ENCODE measurements around the gene PTPRF.
"Not testable (repeated sequence)": the region's sequence is repeated elsewhere in the genome, so short reads cannot be mapped to it uniquely, and the experiment has no call there.

Gene PTPRF

DNA sequence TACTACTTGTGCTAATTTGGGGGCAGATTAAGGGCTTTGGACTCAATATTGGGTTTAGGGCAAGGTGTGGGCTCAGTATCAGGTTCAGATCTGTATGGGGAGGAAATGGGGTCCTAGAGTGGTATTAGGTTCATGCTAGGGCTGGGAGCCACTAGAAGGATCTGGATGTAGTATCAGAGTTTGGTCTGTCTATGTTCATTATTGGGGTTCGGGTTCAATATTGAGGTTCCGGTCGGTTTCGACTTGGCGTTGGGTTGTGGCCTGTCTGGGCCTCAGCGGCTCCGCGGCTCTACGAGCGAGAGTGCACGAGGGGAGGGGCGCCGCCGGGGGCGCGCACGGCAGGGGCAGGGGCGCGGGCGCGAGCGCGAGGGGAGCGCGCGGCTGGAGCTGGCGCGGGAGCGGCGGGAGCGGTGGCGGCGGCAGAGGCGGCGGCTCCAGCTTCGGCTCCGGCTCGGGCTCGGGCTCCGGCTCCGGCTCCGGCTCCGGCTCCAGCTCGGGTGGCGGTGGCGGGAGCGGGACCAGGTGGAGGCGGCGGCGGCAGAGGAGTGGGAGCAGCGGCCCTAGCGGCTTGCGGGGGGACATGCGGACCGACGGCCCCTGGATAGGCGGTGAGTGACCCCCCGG, at the start of gene PTPRF:
Gene PTPRF, plus strand, starts transcription at position 401 of the 624 bp plus-strand sequence. CDS start 14,193 bp downstream, outside the sequence.
- no peak for DNase-seq (ENCODE audit: low read depth, low spot score)

DNA sequence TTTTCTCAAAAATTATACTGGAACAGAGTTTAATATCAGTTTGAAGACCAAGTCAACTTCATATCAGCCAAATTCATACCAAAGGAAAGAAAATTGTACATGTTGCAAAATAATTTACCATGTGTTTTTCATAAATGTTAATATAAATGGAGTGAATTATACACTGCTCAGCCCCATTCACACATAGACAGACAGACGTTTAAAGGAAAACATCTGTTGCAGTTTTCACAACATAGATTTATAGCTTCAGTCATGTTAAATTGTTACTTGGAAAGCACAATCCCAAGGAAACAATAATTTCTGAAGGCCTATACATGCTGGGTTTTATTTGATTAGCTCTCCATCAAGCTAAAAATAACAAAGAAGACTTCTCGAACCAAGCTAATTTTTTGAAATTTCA, 49.2 kb upstream of the PTPRF start:
- no peak for DNase-seq (ENCODE audit: low read depth, low spot score)

DNA sequence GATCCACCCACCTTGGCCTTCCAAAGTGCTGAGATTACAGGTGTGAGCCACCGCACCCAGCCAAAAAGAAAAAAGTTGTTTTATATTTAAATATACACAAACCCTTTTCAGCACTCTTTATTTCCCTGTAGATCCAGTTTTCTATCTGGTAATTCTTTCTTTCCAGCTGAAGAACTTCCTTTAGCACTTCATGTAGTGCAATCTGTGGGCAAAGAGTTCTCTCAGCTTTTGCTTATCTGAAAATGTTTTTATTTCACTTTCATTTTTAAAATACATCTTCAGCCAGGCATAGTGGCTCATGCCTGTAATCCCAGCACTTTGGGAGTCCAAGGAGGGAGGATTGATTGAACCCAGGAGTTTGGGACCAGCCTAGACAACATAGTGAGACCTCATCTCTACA, 48.5 kb upstream of the PTPRF start:
- DNase-seq (ENCODE audit: low read depth, low spot score): no peak

DNA sequence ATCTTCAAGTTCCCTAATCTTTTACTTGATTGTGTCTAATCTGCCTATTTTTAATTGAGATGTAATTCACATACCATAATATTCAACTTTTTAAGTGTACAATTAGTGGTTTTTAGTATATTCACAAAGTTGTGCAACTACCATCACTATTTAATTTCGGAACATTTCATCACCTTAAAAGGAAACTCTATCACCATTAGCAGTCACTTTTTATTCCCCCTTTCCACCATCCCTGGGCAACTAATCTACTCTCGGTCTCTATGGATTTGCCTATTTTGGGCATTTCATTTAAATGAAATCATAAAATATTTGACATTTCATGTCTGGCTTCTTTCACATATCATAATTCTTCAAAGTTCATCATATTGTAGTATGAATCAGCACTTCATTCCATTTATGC, 46.3 kb upstream of the PTPRF start:
- DNase-seq (ENCODE audit: low read depth, low spot score): no peak

DNA sequence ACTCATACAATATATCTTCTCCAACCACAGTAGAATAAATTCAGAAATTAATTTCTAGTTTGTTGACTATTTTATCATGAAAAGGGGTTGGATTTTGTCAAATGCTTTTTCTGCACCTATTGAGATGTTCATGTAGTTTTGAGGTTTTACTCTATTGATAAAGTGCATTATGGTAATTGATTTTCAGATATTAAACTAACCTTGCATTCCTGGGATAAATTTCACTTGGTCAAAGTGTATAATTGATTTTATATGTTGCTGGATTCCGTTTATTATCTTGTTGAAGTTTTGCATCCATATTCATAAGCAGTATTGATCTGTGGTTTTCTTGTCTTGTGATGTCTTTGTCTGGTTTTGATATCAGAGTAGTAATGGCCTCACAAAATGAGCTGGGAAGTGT, 42.5 kb upstream of the PTPRF start:
- DNase-seq (ENCODE audit: low read depth, low spot score): no peak

- DNase-seq (ENCODE audit: low read depth, low spot score): no peak
These were observed 39.6 kb upstream of the PTPRF start for GRCh38 chr1:43491061-43491460.

- no peak for DNase-seq (ENCODE audit: low read depth, low spot score)
These were observed 37.9 kb upstream of the PTPRF start for GRCh38 chr1:43492826-43493225.

DNA sequence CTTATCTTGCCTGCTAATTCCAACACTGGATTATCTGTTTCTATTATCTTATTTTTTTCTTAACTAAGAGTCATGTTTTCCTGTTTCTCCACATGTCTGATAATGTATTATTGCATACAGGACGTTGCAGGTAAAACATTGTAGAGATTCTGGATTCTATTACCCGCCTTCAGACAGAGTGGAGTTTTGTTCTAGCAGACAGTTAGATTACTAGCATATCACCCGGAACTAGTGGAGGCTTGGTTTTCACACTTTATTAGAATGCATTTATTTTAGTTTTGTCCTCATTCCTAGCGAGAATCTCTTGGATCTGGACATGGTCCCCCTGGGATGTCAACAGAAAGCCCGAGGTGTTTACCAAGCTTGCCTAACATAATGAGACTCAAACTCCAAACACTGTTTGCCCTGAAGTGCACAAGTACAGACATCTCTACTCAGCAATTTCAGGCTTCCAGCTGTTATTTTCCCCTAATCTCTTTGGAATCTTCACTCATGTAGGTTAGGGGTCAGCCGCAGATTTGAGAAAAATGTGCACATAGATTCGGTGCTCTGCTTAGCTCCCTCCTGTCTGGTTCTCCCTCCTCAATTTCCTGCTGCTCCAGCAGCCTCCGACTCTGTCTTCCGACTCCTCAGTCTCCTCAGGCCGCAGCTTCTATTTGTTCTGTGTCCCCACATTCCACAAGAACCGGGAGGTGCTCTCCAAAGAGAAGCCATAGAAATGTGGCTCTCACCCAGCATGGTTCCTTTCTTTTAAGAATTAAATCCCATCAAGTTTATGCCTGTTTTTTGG, 36.8 kb upstream of the PTPRF start:
- peak; percentile 21 for DNase-seq (ENCODE audit: low read depth, low spot score)

DNA sequence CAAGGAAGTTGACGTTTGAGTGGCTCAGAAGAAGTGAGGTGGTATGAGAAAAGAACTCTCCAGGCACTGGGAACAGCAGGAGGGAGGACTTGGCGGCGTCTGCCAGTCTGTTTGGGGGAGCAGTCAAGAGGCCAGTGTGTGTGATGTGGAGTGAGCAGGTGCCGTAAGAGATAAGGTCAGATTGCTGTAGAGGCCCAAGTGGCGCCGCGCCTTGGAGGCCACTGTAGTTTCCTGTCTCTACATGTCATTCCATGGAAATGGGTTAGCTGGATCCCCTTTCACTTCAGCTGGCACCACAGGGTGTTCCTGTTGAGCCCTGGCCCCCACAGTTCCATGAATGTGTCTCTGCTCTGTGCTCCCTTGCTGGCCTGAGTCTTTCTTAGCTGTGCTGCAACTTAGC, 35.5 kb upstream of the PTPRF start:
- no peak for DNase-seq (ENCODE audit: low read depth, low spot score)

- DNase-seq (ENCODE audit: low read depth, low spot score): no peak
These were observed 30.8 kb upstream of the PTPRF start for GRCh38 chr1:43499898-43500297.

GRCh38 chr1:43501806-43502205, 28.9 kb upstream of the PTPRF start:
- not testable (repeated sequence) for DNase-seq (ENCODE audit: low read depth, low spot score)

GRCh38 chr1:43503534-43503933, 27.1 kb upstream of the PTPRF start:
- DNase-seq (ENCODE audit: low read depth, low spot score): no peak

GRCh38 chr1:43505077-43505780, 25.5 kb upstream of the PTPRF start:
- no peak for DNase-seq (ENCODE audit: low read depth, low spot score)

GRCh38 chr1:43506233-43506632, 24.4 kb upstream of the PTPRF start:
- DNase-seq (ENCODE audit: low read depth, low spot score): no peak

- no peak for DNase-seq (ENCODE audit: low read depth, low spot score)
These were observed 23.1 kb upstream of the PTPRF start for GRCh38 chr1:43507296-43508295.

DNA sequence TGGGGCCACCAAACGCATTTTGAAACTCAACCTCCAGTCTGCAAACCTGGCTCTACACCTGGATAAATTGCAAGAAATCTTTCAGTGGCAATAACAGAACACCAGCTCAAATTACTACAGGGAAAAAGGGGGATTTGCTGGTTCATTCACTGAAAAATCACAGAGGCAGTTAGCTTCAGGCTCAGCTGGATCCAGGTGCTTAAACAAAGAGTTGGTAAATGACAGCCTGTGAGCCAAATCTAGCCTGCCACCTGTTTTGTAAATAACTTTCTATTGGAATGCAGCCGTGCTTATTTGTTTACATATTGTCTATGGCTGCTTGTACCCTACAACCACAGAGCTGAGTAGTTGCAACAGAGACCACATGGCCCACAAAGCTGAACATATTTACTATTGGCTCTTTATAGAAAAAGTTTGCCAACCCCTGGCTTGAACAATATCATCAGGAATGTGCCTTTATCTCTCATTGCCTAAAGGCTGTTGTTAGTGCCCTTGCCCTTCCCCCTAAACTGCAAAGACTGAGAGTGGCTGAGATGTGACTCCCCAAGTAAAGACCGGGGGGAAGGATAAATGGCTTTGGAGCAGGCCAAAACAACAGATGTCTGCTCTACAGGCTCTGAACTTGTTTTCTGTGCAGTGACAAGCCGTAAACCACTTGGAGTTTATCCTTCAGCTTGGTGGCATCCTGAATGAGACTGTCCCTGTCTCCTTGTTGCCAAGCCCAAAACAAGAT, 21.5 kb upstream of the PTPRF start:
- DNase-seq (ENCODE audit: low read depth, low spot score): no peak

DNA sequence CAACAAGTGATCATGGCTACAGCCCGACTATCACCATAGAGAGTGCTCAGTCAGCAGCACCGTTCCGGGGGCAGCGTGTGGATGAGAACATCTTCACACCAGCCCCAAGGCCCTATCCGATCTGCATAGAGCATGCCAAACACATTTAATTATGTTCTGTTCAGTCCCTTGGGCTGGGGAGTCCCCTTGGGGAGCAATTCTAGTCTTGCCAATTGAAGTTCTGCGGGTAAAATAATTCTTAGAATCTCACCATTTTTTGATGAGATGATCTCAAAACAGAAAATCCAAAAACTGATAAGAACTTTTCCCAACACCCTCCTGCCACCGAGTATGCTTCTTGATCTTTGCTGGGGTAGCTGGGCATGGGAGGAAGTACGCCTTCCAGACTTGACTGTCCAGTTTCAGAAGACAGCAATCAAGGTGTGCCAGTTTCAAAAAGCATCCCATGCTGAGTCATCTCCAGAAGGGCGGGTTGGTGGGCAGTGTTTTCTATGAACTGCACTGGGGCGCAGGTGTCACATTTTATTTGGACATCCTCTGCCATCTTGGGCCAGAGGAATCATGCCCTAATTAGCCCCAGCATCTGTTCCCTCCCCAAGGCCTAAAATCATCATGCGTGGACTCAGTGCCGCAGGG, 20.8 kb upstream of the PTPRF start:
- no peak for DNase-seq (ENCODE audit: low read depth, low spot score)

DNA sequence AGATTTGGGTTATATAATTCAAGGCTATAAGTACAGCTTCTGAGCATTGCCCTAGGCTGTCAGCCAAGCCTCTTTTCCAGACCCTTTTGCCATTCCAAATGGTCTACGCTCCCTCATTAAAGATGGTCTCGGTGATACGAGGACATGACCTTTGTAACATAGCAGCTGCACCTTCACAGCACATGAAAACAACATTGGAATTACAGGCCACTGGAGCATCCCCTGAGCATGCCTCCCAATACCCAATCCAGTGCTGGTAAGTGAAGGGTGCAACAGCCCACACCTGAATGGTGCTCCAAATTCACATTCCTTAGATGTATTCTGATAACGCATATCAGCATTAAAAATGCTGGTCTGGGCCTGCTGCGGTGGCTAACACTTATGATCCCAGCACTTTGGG, 20.1 kb upstream of the PTPRF start:
- no peak for DNase-seq (ENCODE audit: low read depth, low spot score)

- DNase-seq (ENCODE audit: low read depth, low spot score): no peak
These were observed 19.3 kb upstream of the PTPRF start for GRCh38 chr1:43511394-43511793.

DNA sequence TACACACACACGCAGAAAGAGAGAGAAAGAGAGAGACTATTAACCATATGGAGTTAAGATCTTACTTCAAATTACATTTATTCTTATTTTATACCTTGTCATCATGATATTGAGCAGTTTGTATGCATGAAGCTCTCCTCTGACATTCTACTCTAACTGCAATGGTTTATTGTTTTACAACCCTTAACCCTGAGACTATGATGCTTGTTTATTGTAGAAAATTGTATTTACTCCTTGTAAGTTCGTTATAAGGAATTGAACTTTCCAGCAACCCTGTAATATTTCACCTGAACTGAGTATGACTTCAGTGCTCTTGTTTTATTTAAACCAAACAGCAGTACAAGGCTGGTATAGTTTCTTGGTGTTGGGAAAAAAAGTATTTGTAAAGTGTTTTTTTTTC, 18.6 kb upstream of the PTPRF start:
- DNase-seq (ENCODE audit: low read depth, low spot score): no peak

Measured in smooth muscle cell of the brain vasculature (primary cell).